ENCODE measurements around the gene GRM2. TPM values are rescaled to one million over a fixed set of nuclear protein-coding genes. Genes with fewer than 3 reads are reported as not detected.

The GRM2 gene
- total RNA-seq, 2 donors from 2014 or later: 3.9 to 7.4 TPM

DNA sequence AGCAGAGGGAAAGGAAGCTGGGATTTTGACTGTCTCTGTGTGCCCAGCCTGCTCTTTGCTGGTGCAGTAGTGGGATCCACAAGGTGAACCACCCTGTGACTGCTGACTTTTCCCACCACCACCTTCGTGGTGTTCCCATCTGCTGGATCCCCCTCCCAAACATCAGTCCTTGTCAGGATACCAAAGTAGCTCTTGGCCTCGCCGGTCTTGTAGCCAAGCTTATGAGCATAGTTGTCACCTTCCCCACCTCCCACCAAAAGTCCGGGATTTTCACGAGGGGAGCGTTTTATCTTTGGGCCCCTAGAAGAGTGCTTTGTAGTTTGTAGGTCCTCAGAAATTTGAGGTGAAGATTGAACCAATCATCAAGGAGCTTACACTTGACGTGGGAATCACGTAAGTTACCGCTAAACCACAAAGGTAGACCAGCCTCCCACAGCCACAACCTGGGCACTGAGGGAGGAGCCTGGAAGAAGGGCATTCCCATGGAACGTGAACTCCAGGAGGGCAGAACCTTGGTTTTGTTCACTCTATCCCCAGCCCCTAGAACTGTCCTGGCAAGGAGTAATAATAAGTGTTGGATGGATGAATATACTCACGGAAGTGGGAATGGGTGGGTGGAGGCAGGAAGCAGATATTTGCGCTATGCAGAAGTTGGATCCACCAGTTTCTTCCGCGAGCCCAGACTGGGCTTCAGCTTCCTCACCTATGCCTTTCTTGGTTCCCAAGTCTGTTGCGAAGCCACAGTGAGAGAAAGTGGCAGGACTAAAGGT is 36.6 kb upstream of the GRM2 start:
- Histone ChIP-seq H3K9me3 (ENCODE audit: control insufficient read depth, low read length) (no peaks in the 10 kb centered on the region), H3K4me3 (ENCODE audit: low read length) (peak overlapping the region; percentile 86), H3K36me3 (ENCODE audit: control insufficient read depth, insufficient read depth, low read length) (peaks cover 10% of the 10 kb centered on the region), H3K27ac (ENCODE audit: low read depth, low read length) (no peak overlapping the region), H3K27me3 (ENCODE audit: control insufficient read depth, insufficient read depth, low read length, poor library complexity, severe bottlenecking) (no peaks in the 10 kb centered on the region), H3K9ac (ENCODE audit: extremely low read depth, low read length, poor library complexity, severe bottlenecking) (peak overlapping the region; percentile 61), H3K4me1 (ENCODE audit: control insufficient read depth, insufficient read depth, low read length) (no peaks in the 10 kb centered on the region)
- no peak for DNase-seq
- peaks cover 1% of the 10 kb centered on the region for H3K36me3 Mint-ChIP-seq (ENCODE audit: low read depth)
- no peaks in the 10 kb centered on the region for H3K27me3 Mint-ChIP-seq (ENCODE audit: insufficient read depth)
- H3K4me3 Mint-ChIP-seq: peak overlapping the region; percentile 72
- H3K27ac Mint-ChIP-seq: no peak overlapping the region
- TF ChIP-seq, protein P1, sequence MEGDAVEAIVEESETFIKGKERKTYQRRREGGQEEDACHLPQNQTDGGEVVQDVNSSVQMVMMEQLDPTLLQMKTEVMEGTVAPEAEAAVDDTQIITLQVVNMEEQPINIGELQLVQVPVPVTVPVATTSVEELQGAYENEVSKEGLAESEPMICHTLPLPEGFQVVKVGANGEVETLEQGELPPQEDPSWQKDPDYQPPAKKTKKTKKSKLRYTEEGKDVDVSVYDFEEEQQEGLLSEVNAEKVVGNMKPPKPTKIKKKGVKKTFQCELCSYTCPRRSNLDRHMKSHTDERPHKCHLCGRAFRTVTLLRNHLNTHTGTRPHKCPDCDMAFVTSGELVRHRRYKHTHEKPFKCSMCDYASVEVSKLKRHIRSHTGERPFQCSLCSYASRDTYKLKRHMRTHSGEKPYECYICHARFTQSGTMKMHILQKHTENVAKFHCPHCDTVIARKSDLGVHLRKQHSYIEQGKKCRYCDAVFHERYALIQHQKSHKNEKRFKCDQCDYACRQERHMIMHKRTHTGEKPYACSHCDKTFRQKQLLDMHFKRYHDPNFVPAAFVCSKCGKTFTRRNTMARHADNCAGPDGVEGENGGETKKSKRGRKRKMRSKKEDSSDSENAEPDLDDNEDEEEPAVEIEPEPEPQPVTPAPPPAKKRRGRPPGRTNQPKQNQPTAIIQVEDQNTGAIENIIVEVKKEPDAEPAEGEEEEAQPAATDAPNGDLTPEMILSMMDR (conservative IDR thresholded peaks at IDR 0.05): no peak
- no peaks in the 10 kb centered on the region for H3K9me3 Mint-ChIP-seq
- WGBS, 2 experiments (ENCODE audit: insufficient coverage in 1 of 2, insufficient read length in 1 of 2): 94 to 95% methylated on average over 7 to 15 of the region's 15 CpGs
- H3K4me1 Mint-ChIP-seq: peaks cover 37% of the 10 kb centered on the region

DNA sequence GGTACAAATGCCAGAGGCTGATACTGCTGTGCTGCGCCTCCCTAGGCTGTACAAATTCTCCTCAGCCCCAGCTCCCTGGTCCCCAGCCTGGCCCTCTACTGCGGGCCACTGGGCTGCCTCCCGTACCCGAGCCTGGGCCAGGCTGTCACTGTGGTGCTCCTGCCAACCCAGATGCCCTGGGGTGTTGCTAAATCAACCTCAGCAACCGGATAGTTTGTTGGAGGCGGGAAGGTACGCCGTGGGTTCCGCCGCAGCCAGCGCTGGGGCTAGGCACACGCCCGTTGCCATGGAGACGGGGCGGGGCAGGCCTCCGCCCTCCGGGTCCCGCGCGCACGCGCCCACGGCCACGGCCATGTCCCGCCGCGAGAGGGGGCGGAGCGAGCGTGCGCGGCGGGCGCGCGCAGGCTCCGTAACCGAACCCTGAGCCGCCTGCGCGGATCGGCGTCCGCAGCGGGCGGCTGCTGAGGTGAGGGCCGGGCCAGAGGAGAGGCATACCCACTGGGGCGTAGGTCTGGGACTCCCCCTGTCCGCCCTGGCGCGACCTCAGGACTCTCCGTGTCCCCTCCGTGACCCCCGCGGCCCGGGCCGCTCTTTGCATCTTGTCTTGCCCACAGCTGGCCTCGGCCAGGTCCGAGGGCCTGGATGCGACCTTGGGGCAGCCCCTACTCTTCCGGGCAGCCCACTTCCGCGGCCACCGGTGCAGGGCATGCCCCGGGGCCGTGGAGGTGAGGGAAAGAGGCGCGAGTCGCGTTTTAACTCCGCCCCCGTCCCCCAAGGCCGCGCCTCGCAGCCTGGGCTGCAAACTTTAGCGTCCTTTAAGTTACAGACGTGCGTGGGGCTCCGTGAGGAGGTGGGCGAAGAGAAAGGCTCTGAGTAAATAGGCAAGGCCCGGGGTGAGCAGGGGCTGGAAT is 35.8 kb upstream of the GRM2 start, which contains the start of gene TEX264:
Gene TEX264, plus strand, starts transcription at position 430 of the 911 bp plus-strand sequence. CDS start 3,053 bp downstream, outside the sequence.
- WGBS, 2 experiments (ENCODE audit: insufficient coverage in 1 of 2, insufficient read length in 1 of 2): 3 to 20% methylated on average over 7 to 81 of the region's 81 CpGs
- H3K36me3 ChIP-seq (ENCODE audit: control insufficient read depth, insufficient read depth, low read length): peaks cover 6% of the 10 kb centered on the region
- no peaks in the 10 kb centered on the region for H3K9me3 Mint-ChIP-seq
- TF ChIP-seq, protein P1 (conservative IDR thresholded peaks at IDR 0.05): no peak
- peak within 1 kb of the TSS; percentile 44 for H3K27ac Mint-ChIP-seq
- DNase-seq: peak; percentile 83
- H3K9ac ChIP-seq (ENCODE audit: extremely low read depth, low read length, poor library complexity, severe bottlenecking): peak within 1 kb of the TSS; percentile 61
- H3K4me1 Mint-ChIP-seq: peaks cover 33% of the 10 kb centered on the region
- H3K4me3 Mint-ChIP-seq: peak within 1 kb of the TSS; percentile 72
- no peak within 1 kb of the TSS for H3K27ac ChIP-seq (ENCODE audit: low read depth, low read length)
- H3K4me3 ChIP-seq (ENCODE audit: low read length): peak within 1 kb of the TSS; percentile 86
- H3K4me1 ChIP-seq (ENCODE audit: control insufficient read depth, insufficient read depth, low read length): no peaks in the 10 kb centered on the region
- H3K27me3 Mint-ChIP-seq (ENCODE audit: insufficient read depth): no peaks in the 10 kb centered on the region
- no peaks in the 10 kb centered on the region for H3K27me3 ChIP-seq (ENCODE audit: control insufficient read depth, insufficient read depth, low read length, poor library complexity, severe bottlenecking)
- peaks cover 7% of the 10 kb centered on the region for H3K36me3 Mint-ChIP-seq (ENCODE audit: low read depth)
- no peaks in the 10 kb centered on the region for H3K9me3 ChIP-seq (ENCODE audit: control insufficient read depth, low read length)

DNA sequence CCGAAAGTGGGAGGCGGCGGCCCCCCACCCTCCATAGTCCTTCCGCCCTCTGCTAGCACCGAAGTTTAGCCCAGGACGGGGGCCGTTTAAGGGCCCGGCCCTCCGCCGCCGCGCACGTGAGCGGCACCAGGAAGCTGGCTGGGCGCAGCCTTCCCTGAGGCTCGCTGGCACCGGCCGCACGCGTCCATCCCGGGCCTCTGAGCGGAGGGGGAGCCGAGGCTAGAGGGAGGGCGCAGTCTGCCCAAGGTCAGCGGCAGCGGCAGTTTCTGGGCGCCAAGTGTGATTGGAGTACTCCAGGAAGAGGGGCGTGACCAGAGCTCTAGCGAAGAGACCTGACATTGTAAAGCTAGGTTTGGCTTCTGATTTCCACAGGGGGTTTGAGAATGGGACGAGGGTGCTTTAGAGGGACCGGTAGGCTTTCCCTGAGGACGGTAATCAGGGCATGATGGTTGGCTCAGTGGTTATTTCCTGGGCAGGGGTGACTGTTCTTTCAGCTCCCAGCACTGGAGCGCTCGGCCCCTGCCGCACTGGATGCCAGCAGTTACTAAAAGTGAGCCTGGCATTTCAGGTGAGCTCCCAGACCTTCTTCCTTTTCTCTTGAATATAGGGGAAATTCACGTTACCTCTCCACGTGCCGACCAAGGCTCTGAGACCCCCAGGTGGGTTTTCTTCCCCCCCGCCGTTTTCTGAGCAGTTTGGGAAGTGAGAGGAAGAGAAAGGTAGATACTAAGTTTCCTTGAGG is 35.0 kb upstream of the GRM2 start:
- Histone ChIP-seq H3K9me3 (ENCODE audit: control insufficient read depth, low read length) (no peaks in the 10 kb centered on the region), H3K27me3 (ENCODE audit: control insufficient read depth, insufficient read depth, low read length, poor library complexity, severe bottlenecking) (no peaks in the 10 kb centered on the region), H3K27ac (ENCODE audit: low read depth, low read length) (no peak overlapping the region), H3K36me3 (ENCODE audit: control insufficient read depth, insufficient read depth, low read length) (peaks cover 8% of the 10 kb centered on the region), H3K4me1 (ENCODE audit: control insufficient read depth, insufficient read depth, low read length) (no peaks in the 10 kb centered on the region), H3K4me3 (ENCODE audit: low read length) (peak overlapping the region; percentile 86), H3K9ac (ENCODE audit: extremely low read depth, low read length, poor library complexity, severe bottlenecking) (peak overlapping the region; percentile 61)
- TF ChIP-seq, protein P1 (conservative IDR thresholded peaks at IDR 0.05): no peak
- Mint-ChIP-seq H3K4me3 (peak overlapping the region; percentile 72), H3K4me1 (peaks cover 27% of the 10 kb centered on the region), H3K27ac (peak overlapping the region; percentile 44), H3K9me3 (no peaks in the 10 kb centered on the region), H3K36me3 (ENCODE audit: low read depth) (peaks cover 9% of the 10 kb centered on the region), H3K27me3 (ENCODE audit: insufficient read depth) (no peaks in the 10 kb centered on the region)
- WGBS, 2 experiments (ENCODE audit: insufficient coverage in 1 of 2, insufficient read length in 1 of 2): 14 to 23% methylated on average over 9 to 40 of the region's 40 CpGs
- peak; percentile 92 for DNase-seq

Measured in endodermal cell (in vitro differentiated cells).